Right ventricle myocardium superior (tissue), 1 donor: ENCODE measurements around the gene RBP3. TPM values are rescaled to one million over a fixed set of nuclear protein-coding genes. Genes with fewer than 3 reads are reported as not detected.

ENCODE experiments used
- ATAC-seq: fragments of 200-7000 bp; cut with Tn5 transposase; one replicate; pipeline ENCODE4 v1.9.1; 2020; ENCODE audit warnings: mild to moderate bottlenecking; ENCODE audit not compliant: poor library complexity
- DNase-seq: peaks from one replicate; pipeline ENCODE4 v3.0.0-alpha.2; 2020
- intact Hi-C: fragments of 100-400 bp; cut with DNase I; formaldehyde crosslinking; loops from one replicate; pipeline ENCODE4 v1.11.2; 2022
- long read RNA-seq: library from polyadenylated mRNA; unstranded; transcript quantifications from one replicate; pipeline ENCODE4 v2.0.0, GENCODE V29; 2021
- total RNA-seq: library from RNA; stranded (reverse); fragmentation: NEBNext Ultra II Directional; extraction: Animal tissue kit (Norgen Biotek cat#: 25700); gene quantifications from one replicate; pipeline ENCODE4 v1.2.1, GENCODE V29; 2021
- donor health status: DM: no; HTN: yes; CAD: no; lungs with severe emphysema.

Gene RBP3
- not detected for total RNA-seq
- long read RNA-seq = 0 reads

GRCh38 chr10:47348138-47348651, at the start of gene RBP3:
Gene RBP3, plus strand, starts transcription at chr10:47348363. Its CDS starts 122 bp downstream, at chr10:47348485.
- intact Hi-C loops = no loop called here
- ATAC-seq = no peak
- DNase-seq = no peak

GRCh38 chr10:47298715-47299114, 49.4 kb upstream of the RBP3 start:
- intact Hi-C loops = no loop called here

GRCh38 chr10:47299611-47300428, 48.3 kb upstream of the RBP3 start, which contains the start of gene GDF10:
Gene GDF10, plus strand, starts transcription at chr10:47300197. Its CDS starts 455 bp downstream, at chr10:47300652.
- no peak for DNase-seq
- intact Hi-C loops = no loop called here
- no peak for ATAC-seq

More at GRCh38 chr10:47298715-47299114, 49.4 kb upstream of the RBP3 start:
- ATAC-seq (peak; percentile 30), DNase-seq (no peak)

- DNase-seq = no peak
- intact Hi-C loops = no loop called here
- ATAC-seq = peak; percentile 31
These were observed 47.7 kb upstream of the RBP3 start for GRCh38 chr10:47300429-47300931.

- no peak for DNase-seq
- intact Hi-C loops = no loop called here
- no peak for ATAC-seq
These were observed 46.3 kb upstream of the RBP3 start for GRCh38 chr10:47301833-47302232.

GRCh38 chr10:47303105-47303504, 45.1 kb upstream of the RBP3 start:
- intact Hi-C loops = no loop called here
- ATAC-seq = no peak

GRCh38 chr10:47303866-47304265, 44.3 kb upstream of the RBP3 start:
- intact Hi-C loops = no loop called here
- ATAC-seq = no peak
- DNase-seq = no peak

More at GRCh38 chr10:47303105-47303504, 45.1 kb upstream of the RBP3 start:
- no peak for DNase-seq

- no peak for ATAC-seq
- no peak for DNase-seq
- intact Hi-C loops = no loop called here
These were observed 42.6 kb upstream of the RBP3 start for GRCh38 chr10:47305566-47305965.

GRCh38 chr10:47306387-47307210, 41.6 kb upstream of the RBP3 start:
- intact Hi-C loops = no loop called here
- ATAC-seq (no peak), DNase-seq (no peak)

GRCh38 chr10:47307381-47307780, 40.8 kb upstream of the RBP3 start:
- ATAC-seq (no peak), DNase-seq (no peak)
- intact Hi-C loops = no loop called here

- intact Hi-C loops = no loop called here
- no peak for ATAC-seq
These were observed 39.4 kb upstream of the RBP3 start for GRCh38 chr10:47308775-47309174.

GRCh38 chr10:47309408-47310089, 38.6 kb upstream of the RBP3 start:
- intact Hi-C loops = loop anchor here (5.0 kb wide), 1 partner anchor 282 kb away; no protein-coding TSS in a partner anchor
- ATAC-seq (no peak), DNase-seq (no peak)

More at GRCh38 chr10:47308775-47309174, 39.4 kb upstream of the RBP3 start:
- no peak for DNase-seq

- ATAC-seq = no peak
- no peak for DNase-seq
- intact Hi-C loops = loop anchor here (5.0 kb wide), 1 partner anchor 283 kb away; no protein-coding TSS in a partner anchor
These were observed 38.1 kb upstream of the RBP3 start for GRCh38 chr10:47310090-47310505.

GRCh38 chr10:47311193-47311931, 36.8 kb upstream of the RBP3 start:
- no peak for ATAC-seq
- no peak for DNase-seq
- intact Hi-C loops = loop anchor here (5.0 kb wide), 1 partner anchor 284 kb away; no protein-coding TSS in a partner anchor

- peak; percentile 98 for ATAC-seq
- peak; percentile 90 for DNase-seq
- intact Hi-C loops = loop anchor here (2.0 to 5.0 kb wide), 2 partner anchors 265 to 285 kb away; no protein-coding TSS in a partner anchor
These were observed 36.1 kb upstream of the RBP3 start for GRCh38 chr10:47311932-47312662.

- intact Hi-C loops = loop anchor here (2.0 to 5.0 kb wide), 2 partner anchors 266 to 285 kb away; no protein-coding TSS in a partner anchor
- DNase-seq = no peak
- no peak for ATAC-seq
These were observed 35.5 kb upstream of the RBP3 start for GRCh38 chr10:47312663-47312995.

- DNase-seq = peak; percentile 44
- intact Hi-C loops = loop anchor here (5.0 kb wide), 1 partner anchor 287 kb away; no protein-coding TSS in a partner anchor
- no peak for ATAC-seq
These were observed 33.7 kb upstream of the RBP3 start for GRCh38 chr10:47314416-47314970.
